Measurements from ENCODE around the gene TTC28. TPM values are rescaled to one million over a fixed set of nuclear protein-coding genes. Genes with fewer than 3 reads are reported as not detected.
A peak's percentile ranks its signal among the peaks of the same experiment; 100 is the strongest.
"Not testable (repeated sequence)": the region's sequence is repeated elsewhere in the genome, so short reads cannot be mapped to it uniquely, and the experiment has no call there.

Gene TTC28
- total RNA-seq, 2 donors from 2014 or later = 8.8 to 12.0 TPM

GRCh38 chr22:28467055-28467454 lies 212.6 kb downstream of the TTC28 start:
- ATAC-seq; intact Hi-C loops (cut with DNase I, micrococcal nuclease); DNase-seq: not testable (repeated sequence)

- intact Hi-C loops (cut with DNase I, micrococcal nuclease) = no loop called here
- ATAC-seq = no peak
These were observed 213.2 kb downstream of the TTC28 start for GRCh38 chr22:28466399-28466798.

GRCh38 chr22:28465841-28466240 lies 213.8 kb downstream of the TTC28 start:
- no peak for ATAC-seq
- DNase-seq = no peak
- intact Hi-C loops (cut with DNase I, micrococcal nuclease) = no loop called here

More at GRCh38 chr22:28466399-28466798, 213.2 kb downstream of the TTC28 start:
- no peak for DNase-seq

GRCh38 chr22:28464127-28464526 lies 215.5 kb downstream of the TTC28 start:
- no peak for DNase-seq

GRCh38 chr22:28463408-28463807 lies 216.2 kb downstream of the TTC28 start:
- DNase-seq; ATAC-seq; intact Hi-C loops (cut with DNase I, micrococcal nuclease): not testable (repeated sequence)

More at GRCh38 chr22:28464127-28464526, 215.5 kb downstream of the TTC28 start:
- intact Hi-C loops (cut with DNase I, micrococcal nuclease) = no loop called here
- ATAC-seq = no peak

GRCh38 chr22:28462901-28463300 lies 216.7 kb downstream of the TTC28 start:
- DNase-seq (no peak), ATAC-seq (no peak)
- intact Hi-C loops (cut with DNase I, micrococcal nuclease) = no loop called here

GRCh38 chr22:28462041-28462440 lies 217.6 kb downstream of the TTC28 start:
- no peak for ATAC-seq
- intact Hi-C loops (cut with DNase I, micrococcal nuclease) = no loop called here
- DNase-seq = no peak

- ATAC-seq = no peak
- no peak for DNase-seq
- intact Hi-C loops (cut with DNase I, micrococcal nuclease) = no loop called here
These were observed 225.1 kb downstream of the TTC28 start for GRCh38 chr22:28454431-28455064.

- ATAC-seq (no peak), DNase-seq (no peak)
- intact Hi-C loops (cut with DNase I, micrococcal nuclease) = no loop called here
These were observed 229.5 kb downstream of the TTC28 start for GRCh38 chr22:28450109-28450508.

- intact Hi-C loops (cut with DNase I, micrococcal nuclease) = loop anchor here in 1 of 2 donors (10.0 kb wide), 1 partner anchor 394 kb away; no protein-coding TSS in a partner anchor
- no peak for DNase-seq
- ATAC-seq = no peak
These were observed 230.6 kb downstream of the TTC28 start for GRCh38 chr22:28449041-28449440.

- ATAC-seq (no peak), DNase-seq (no peak)
- intact Hi-C loops (cut with DNase I, micrococcal nuclease) = loop anchor here in 1 of 2 donors (10.0 kb wide), 1 partner anchor 394 kb away; no protein-coding TSS in a partner anchor
These were observed 231.0 kb downstream of the TTC28 start for GRCh38 chr22:28448625-28449024.

- intact Hi-C loops (cut with DNase I, micrococcal nuclease) = loop anchor here in 1 of 2 donors (10.0 kb wide), 1 partner anchor 390 kb away; no protein-coding TSS in a partner anchor
- DNase-seq (no peak), ATAC-seq (no peak)
These were observed 235.0 kb downstream of the TTC28 start for GRCh38 chr22:28444659-28445058.

- ATAC-seq (peak; percentile 80), DNase-seq (peak; percentile 65)
- intact Hi-C loops (cut with DNase I, micrococcal nuclease) = loop anchor here in 1 of 2 donors (10.0 kb wide), 1 partner anchor 389 kb away; no protein-coding TSS in a partner anchor
These were observed 236.1 kb downstream of the TTC28 start for GRCh38 chr22:28443526-28443876.

GRCh38 chr22:28442711-28443525 lies 236.7 kb downstream of the TTC28 start:
- ATAC-seq = peak; percentile 67
- intact Hi-C loops (cut with DNase I, micrococcal nuclease) = loop anchor here in 1 of 2 donors (10.0 kb wide), 1 partner anchor 388 kb away; no protein-coding TSS in a partner anchor
- peak; percentile 37 to 46 for DNase-seq

- ATAC-seq = peak; percentile 89
- intact Hi-C loops (cut with DNase I, micrococcal nuclease) = loop anchor here in 1 of 2 donors (10.0 kb wide), 1 partner anchor 387 kb away; no protein-coding TSS in a partner anchor
- DNase-seq = peak; percentile 73 to 80
These were observed 237.4 kb downstream of the TTC28 start for GRCh38 chr22:28442264-28442710.

- ATAC-seq (no peak), DNase-seq (no peak)
- intact Hi-C loops (cut with DNase I, micrococcal nuclease) = loop anchor here in 1 of 2 donors (10.0 kb wide), 1 partner anchor 387 kb away; no protein-coding TSS in a partner anchor
These were observed 237.8 kb downstream of the TTC28 start for GRCh38 chr22:28441720-28442263.

- intact Hi-C loops (cut with DNase I, micrococcal nuclease) = loop anchor here in 1 of 2 donors (10.0 kb wide), 1 partner anchor 386 kb away; no protein-coding TSS in a partner anchor
- ATAC-seq = no peak
- no peak for DNase-seq
These were observed 238.8 kb downstream of the TTC28 start for GRCh38 chr22:28440592-28441390.

GRCh38 chr22:28438183-28438768 lies 241.4 kb downstream of the TTC28 start:
- intact Hi-C loops (cut with DNase I, micrococcal nuclease) = no loop called here
- ATAC-seq = no peak
- no peak for DNase-seq

Data from left colon (tissue), 2 donors.